IPS-11a (cell line): Measurements from ENCODE around the gene FANCI.
A peak's percentile ranks its signal among the peaks of the same experiment; 100 is the strongest.
"Not testable (repeated sequence)": the region's sequence is repeated elsewhere in the genome, so short reads cannot be mapped to it uniquely, and the experiment has no call there.

Experiments used
- H3K4me3 ChIP-seq: one replicate; pipeline ENCODE4 v1.5.1; 2013; ENCODE audit warnings: low read depth, low read length, control low read depth

Gene FANCI

GRCh38 chr15:89221543-89221942, 22.2 kb upstream of the FANCI start, which contains the start of gene RLBP1:
Gene RLBP1 (minus strand): TSS chr15:89221579. CDS start chr15:89218975, 2,604 bp downstream.
- no peak within 1 kb of the TSS for H3K4me3 ChIP-seq

GRCh38 chr15:89225588-89225987, 18.2 kb upstream of the FANCI start:
- H3K4me3 ChIP-seq, result no peak overlapping the region

- H3K4me3 ChIP-seq, result no peak overlapping the region
These were observed 17.2 kb upstream of the FANCI start for GRCh38 chr15:89226359-89227221.

GRCh38 chr15:89227425-89227824, 16.4 kb upstream of the FANCI start:
- no peak overlapping the region for H3K4me3 ChIP-seq

- no peak overlapping the region for H3K4me3 ChIP-seq
These were observed 13.5 kb upstream of the FANCI start for GRCh38 chr15:89230277-89230676.

GRCh38 chr15:89231832-89232231, 11.9 kb upstream of the FANCI start:
- H3K4me3 ChIP-seq, result no peak overlapping the region

- not testable (repeated sequence) for H3K4me3 ChIP-seq
These were observed 3.6 kb upstream of the FANCI start for GRCh38 chr15:89239883-89240810.

- H3K4me3 ChIP-seq, result peak overlapping the region; percentile 94
These were observed 611 bp upstream of the FANCI start for GRCh38 chr15:89243046-89243690.

- H3K4me3 ChIP-seq, result peak overlapping the region; percentile 94
These were observed 760 bp downstream of the FANCI start for GRCh38 chr15:89244574-89244903.

GRCh38 chr15:89247446-89247845, 3.7 kb downstream of the FANCI start:
- no peak overlapping the region for H3K4me3 ChIP-seq

GRCh38 chr15:89248584-89248983, 4.8 kb downstream of the FANCI start:
- H3K4me3 ChIP-seq, result no peak overlapping the region

- H3K4me3 ChIP-seq, result not testable (repeated sequence)
These were observed 6.4 kb downstream of the FANCI start for GRCh38 chr15:89250142-89250541.

- H3K4me3 ChIP-seq, result not testable (repeated sequence)
These were observed 33.5 kb downstream of the FANCI start for GRCh38 chr15:89277281-89277680.

- H3K4me3 ChIP-seq, result no peak overlapping the region
These were observed 34.5 kb downstream of the FANCI start for GRCh38 chr15:89278307-89278706.

GRCh38 chr15:89282631-89283030, 38.9 kb downstream of the FANCI start:
- no peak overlapping the region for H3K4me3 ChIP-seq

- no peak overlapping the region for H3K4me3 ChIP-seq
These were observed 39.4 kb downstream of the FANCI start for GRCh38 chr15:89283201-89283600.

GRCh38 chr15:89291934-89292438, 48.2 kb downstream of the FANCI start:
- no peak overlapping the region for H3K4me3 ChIP-seq

GRCh38 chr15:89293012-89293411, 49.2 kb downstream of the FANCI start:
- no peak overlapping the region for H3K4me3 ChIP-seq

GRCh38 chr15:89299896-89300295, 56.1 kb downstream of the FANCI start:
- no peak overlapping the region for H3K4me3 ChIP-seq

GRCh38 chr15:89301304-89302089, 57.7 kb downstream of the FANCI start:
- H3K4me3 ChIP-seq, result no peak overlapping the region
